ENCODE measurements around the gene MBLAC1. TPM values are rescaled to one million over a fixed set of nuclear protein-coding genes. Genes with fewer than 3 reads are reported as not detected.
A peak's percentile ranks its signal among the peaks of the same experiment; 100 is the strongest.

MBLAC1 gene, protein sequence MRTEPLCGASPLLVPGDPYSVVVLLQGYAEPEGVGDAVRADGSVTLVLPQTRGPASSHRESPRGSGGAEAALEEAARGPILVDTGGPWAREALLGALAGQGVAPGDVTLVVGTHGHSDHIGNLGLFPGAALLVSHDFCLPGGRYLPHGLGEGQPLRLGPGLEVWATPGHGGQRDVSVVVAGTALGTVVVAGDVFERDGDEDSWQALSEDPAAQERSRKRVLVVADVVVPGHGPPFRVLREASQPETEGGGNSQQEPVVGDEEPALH
- 3.5 and 4.5 TPM in 2 replicates for total RNA-seq
- 2.7 TPM for polyA plus RNA-seq (2012)

DNA sequence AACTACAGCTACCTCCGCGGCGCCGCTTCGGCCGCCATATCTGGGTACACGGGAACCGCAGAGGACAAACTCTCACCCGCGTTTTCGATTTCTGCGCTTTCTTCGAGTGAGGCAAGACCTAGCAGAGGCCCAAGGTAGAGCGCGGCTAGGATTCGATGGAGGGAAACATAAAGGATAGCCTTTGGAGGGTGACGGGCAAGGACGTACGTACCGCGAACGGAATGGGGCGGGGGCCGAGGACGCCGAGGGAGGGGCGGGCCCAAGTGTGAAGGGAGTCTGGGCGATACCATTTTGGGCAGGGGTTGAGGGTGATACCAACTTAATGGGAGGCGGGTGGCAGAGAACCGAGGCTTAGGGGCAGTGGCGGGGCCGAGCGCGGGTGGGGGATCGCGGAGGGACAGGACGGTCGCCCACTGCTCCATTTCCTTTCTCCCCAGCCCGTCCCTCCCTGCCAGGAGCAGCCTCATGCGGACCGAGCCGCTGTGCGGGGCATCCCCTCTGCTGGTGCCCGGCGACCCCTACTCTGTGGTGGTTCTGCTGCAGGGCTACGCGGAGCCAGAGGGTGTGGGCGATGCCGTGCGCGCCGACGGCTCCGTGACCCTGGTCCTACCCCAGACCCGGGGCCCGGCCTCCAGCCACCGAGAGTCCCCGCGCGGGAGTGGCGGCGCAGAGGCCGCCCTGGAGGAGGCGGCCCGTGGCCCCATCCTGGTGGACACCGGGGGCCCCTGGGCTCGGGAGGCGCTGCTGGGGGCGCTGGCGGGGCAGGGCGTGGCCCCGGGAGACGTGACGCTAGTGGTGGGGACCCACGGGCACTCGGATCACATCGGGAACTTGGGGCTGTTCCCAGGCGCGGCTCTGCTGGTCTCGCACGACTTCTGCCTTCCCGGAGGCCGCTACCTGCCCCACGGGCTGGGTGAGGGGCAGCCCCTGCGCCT, at the start of gene MBLAC1:
MBLAC1 (plus strand) TSS at position 37 of the 935 bp plus-strand sequence; CDS start at position 466, 429 bp downstream.
- DNase-seq (ENCODE audit: low read depth) = peak; percentile 97

DNA sequence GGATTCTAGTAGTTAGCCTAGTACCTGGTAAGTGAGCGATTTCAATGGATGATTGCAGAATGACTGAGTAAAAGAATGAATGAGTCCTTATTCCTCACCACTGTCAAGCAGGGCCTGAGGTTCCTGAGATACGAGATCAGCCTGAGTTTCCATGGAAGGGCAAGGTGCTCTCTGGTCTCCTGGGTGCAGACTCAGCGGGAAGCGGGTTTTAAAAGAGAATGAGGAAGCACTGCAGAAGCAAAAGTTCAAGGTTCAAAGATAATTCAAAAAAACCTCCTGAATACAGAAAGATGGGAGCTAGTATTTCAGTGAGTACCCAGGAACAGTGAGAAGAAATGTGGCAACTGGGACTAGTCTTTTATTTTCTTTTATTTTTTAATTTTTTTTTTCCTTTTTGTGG, 49.6 kb upstream of the MBLAC1 start:
- no peak for DNase-seq (ENCODE audit: low read depth)

DNA sequence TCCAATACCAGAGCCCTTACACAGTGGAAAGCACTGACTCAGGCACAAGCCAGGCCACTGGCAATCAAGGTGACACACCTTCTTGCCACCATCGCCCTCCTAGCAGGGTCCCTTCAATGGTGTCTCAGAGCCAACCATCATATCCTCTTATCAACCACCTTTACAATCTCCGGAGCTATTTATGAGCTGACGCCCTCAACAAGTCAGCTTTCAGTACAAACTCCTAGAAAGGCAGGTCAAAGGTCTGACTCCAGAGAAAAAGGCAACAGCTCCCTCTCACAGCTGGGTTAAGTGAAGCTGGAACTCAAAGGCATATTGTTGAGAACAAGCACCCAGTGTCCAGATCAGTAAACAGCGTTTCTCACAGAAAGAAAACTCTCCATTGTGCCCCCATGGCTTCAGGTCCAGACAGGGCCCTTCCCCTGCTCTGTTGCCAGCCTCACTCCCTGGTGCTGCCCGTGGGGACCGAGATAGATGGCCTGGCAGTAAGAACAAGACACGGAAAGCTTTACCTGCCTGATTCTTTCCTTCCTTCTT, 47.7 kb upstream of the MBLAC1 start:
- no peak for DNase-seq (ENCODE audit: low read depth)

DNA sequence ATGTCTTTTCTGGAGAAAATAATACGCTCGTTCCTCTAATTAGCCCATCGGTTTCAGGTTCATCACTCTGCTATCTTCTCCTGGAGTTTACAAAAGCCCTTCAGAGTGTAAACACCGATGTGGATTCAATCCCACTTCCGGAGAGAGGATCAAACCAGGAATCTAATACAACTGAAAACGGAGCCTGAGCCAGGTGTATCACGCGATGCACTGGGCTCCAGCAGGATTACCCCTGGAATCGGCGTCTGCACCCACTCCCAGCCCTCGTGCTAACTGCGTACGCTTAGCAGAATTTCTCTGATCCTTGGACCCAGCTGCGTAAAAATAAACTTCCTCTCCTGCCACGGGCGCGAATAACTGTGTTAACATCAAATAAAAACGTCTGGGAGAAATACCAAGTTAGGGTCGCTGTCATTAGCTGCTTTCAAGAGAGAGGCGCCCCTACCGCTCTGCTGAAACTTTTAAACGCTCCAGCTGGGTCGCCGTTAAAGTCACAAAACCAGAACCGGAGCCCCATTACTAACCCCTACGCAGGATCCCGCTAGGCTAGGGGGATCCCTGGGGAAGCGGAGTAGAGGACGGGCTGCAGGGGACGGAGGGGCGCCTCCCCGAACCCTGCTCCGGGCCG, 45.7 kb upstream of the MBLAC1 start:
- DNase-seq (ENCODE audit: low read depth) = peak; percentile 46

DNA sequence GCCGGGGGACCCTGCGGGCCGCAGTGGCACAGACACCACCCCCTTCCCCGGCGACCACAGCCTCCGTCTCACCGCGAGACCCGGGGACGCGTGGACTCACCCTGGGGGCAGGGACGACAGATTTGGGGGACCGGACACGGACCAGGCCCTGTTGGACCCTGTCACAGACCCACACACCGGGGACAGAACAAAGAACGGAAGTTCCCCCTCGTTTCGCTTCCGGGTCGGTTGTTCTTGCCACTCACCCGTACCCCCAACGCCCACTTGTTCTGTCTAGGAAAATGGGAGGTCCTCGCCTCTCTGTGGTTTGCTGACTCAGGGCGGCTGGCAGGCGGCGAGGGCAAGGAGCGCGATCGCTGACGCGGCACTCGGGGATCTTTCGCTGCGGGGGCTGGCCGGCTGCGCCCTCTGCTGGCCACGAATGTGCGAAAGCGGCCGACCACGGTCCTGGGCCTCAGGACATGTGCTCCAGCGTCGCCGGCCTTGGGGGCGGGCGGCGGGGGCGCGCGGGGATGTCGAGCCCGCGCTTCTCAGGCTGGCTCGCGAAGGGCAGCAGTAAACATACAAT, 45.1 kb upstream of the MBLAC1 start, which contains the start of gene ZNF3:
ZNF3 (minus strand) TSS at position 189 of the 568 bp plus-strand sequence. CDS start 4,366 bp downstream, outside the sequence.
- DNase-seq (ENCODE audit: low read depth) = peak; percentile 100

DNA sequence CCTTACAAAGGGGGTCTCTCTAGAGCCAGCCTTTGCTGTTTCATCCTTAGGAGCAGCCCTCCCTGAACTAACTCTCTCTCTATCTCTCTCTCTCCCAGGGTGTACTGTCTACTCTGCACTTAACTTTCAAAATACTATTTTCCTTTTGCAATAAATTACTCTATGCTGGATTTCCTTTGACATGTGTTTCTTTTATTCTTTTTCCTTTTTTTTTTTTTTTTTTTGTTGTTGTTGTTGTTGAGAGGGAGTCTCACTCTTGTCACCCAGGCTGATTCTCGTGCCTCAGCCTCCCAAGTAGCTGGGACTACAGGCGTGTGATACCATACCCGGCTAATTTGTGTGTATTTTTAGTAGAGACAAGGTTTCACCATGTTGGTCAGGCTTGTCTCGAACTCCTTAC, 43.8 kb upstream of the MBLAC1 start:
- no peak for DNase-seq (ENCODE audit: low read depth)

DNA sequence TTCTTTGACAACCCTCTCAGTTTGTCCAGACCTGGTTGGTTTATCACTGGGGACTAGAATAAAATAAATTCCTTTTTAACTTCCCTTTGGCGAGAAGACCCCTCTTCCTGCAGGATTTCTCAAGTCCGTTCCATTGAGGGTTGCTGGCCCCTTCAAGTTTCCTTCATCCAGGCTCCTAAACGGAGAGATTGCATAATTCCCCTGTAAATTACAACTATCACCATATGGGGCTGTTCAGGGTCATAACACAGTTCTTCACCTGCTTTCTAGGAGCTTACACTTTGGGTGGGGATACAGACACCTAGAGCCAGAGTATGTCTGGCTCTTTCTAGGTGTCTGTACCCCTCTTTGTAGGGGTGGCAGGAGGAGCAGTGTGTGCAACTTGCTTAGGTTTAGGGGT, 41.3 kb upstream of the MBLAC1 start:
- DNase-seq (ENCODE audit: low read depth) = no peak

DNA sequence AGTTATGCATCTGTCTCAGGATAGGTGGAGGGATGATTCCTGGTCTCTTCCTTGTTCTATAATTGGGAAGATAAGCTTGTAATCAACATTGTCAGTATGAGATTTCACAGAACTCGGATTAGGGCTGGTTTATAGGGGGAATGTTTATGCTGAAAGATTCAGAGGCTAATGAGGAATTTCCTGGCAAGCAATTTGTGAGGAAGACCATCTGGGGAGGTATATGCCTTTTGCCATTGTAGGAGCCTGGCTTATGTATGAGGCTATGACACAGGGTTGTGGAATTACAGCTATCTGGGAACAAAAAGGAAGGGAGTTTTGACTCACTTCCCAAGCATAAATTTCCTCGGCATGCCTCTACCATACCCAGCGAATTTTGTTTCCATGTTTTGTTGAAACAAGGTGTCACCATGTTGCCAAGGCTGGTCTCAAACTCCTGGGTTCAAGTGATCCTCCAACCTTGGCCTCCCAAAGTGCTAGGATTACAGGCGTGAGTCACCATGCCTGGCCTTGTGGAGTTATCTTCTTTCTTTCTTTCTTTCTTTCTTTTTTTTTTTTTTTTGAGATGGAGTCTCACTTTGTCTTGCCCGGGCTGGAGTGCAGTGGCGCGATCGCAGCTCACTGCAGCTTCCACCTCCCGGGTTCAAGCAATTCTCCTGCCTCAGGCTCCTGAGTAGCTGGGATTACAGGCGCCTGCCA, 39.6 kb upstream of the MBLAC1 start:
- peak; percentile 43 for DNase-seq (ENCODE audit: low read depth)

DNA sequence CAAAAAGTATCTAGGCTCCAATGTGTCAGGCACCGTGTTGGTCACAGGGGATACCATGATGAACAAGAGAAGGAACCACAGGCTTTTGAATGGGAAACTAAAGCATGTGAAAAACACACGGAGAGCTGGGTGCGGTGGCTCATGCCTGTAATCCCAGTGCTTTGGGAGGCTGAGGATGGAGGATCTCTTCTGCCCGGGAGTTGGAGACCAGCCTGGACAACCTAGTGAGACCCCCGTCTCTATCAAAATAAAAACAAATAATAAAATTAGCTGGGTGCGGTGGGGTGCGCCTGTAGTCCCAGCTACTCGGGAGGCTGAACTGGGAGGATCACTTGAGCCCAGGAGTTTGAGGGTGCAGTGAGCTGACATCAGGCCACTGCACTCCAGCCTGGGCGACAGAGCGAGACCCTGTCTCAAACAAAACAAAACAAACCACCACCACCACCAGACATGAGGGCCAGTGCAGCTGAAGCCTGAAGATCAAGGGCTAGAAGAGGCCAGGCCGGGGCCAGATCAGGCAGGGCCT, 38.6 kb upstream of the MBLAC1 start:
- no peak for DNase-seq (ENCODE audit: low read depth)

DNA sequence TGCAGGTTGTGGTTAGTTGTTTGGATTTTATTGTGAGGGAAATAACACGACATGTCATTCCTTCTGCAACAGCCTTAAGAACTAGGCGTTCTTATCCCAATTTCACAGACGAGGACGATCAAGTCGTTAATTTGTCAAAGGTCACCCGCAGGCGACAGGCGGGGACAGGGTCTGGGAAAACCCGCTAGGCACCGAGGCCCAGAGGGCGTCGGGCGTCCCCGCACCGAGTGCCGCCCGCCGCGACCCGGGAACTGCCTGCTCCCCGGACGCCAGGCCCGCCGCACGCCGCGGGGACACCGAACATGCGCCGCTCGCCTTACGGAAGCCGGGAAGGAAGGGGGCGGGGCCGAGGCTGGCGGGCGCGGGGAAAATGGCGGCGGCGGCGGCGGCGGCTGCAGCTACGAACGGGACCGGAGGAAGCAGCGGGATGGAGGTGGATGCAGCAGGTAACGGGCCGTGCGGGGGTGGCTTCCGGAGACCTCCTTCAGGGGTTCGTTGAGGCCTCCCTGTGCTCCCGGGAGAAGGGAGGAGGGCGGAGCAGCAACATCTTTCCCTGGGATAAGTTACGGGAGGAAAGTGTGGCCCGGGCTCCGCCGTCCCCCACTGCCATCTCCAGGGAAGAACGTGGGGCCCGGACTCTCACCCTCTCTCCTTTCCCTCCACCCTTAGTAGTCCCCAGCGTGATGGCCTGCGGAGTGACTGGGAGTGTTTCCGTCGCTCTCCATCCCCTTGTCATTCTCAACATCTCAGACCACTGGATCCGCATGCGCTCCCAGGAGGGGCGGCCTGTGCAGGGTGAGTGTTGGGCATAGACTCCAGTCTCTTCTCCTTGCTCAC, 37.9 kb upstream of the MBLAC1 start, which contains the start of gene COPS6:
COPS6 (plus strand) TSS at position 349 of the 837 bp plus-strand sequence; CDS start at position 371, 22 bp downstream.
- DNase-seq (ENCODE audit: low read depth) = peak; percentile 90

DNA sequence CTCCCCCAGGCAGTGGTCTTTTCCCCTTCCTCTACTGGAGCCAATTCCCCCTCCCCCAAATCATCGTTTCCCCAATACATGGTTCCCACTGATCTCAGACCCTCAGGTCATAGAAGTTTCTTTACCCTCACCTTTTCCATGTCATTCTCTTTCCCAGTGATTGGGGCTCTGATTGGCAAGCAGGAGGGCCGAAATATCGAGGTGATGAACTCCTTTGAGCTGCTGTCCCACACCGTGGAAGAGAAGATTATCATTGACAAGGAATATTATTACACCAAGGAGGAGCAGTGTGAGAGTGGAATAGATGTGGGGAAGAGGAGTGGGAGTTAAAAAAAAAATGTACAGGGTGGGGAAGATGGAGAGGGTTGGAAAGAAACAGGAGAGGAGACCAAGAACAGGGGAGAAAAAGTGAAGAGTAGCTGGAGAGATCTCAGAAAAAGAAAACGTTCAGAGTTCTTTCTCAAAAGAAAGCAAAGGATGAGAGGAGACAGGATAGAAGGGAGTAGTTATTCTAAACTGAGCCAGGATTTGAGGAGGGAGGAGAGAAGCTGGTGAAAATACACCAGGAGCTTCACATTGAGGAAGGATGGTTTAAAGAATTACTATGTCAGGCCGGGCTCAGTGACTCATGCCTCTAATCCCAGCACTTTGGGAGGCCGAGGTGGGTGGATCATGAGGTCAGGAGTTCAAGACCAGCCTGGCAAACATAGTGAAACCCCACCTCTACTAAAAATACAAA, 37.1 kb upstream of the MBLAC1 start:
- DNase-seq (ENCODE audit: low read depth) = no peak

DNA sequence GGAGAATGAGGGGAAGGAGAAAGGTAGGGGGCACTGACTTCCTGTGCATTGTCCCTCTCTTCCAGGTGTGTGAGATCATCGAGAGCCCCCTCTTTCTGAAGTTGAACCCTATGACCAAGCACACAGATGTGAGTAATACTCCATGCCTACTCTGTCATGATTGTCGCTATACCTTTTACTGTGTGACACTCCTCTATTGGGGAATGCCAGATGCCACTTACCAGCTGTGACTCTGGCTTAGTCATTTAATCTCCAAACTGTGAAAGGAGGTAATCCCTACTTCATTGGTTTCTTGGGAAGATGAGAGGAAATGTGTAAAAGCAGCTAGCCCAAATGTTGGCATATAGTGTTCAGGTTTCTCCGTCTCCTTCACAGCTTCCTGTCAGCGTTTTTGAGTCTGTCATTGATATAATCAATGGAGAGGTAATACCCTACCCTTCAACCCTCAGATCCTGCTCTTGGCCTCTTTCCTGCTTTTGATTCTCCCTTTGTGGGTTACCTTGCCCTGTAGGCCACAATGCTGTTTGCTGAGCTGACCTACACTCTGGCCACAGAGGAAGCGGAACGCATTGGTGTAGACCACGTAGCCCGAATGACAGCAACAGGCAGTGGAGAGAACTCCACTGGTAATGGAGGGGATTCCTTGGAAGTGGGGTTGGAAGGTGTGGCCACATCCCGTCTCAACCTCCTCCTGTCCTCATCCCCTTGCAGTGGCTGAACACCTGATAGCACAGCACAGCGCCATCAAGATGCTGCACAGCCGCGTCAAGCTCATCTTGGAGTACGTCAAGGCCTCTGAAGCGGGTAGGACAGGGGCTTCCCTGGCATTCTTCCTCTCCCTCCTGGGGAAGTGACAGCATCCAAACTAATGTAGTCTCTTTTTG, 36.0 kb upstream of the MBLAC1 start:
- DNase-seq (ENCODE audit: low read depth) = no peak

DNA sequence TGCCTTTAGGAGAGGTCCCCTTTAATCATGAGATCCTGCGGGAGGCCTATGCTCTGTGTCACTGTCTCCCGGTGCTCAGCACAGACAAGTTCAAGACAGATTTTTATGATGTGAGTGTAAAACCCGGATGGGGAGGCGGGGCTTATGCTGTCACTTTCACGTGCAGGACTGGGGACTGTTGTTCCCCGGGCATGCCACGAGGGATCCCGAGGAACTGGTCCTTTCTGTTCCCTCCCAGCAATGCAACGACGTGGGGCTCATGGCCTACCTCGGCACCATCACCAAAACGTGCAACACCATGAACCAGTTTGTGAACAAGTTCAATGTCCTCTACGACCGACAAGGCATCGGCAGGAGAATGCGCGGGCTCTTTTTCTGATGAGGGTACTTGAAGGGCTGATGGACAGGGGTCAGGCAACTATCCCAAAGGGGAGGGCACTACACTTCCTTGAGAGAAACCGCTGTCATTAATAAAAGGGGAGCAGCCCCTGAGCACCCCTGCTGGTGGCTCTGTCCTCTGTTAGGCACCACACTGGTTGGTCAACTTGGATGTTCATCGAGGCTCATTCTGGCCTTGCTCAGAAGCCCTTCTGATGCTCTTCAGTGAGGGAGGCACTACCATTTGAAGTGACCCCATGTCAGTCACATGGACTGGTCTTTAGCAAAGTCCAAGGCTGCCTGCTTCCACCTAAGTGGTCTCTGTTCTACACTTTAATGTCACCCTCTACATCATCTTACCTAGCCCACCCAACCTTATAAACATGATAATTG, 35.2 kb upstream of the MBLAC1 start:
- DNase-seq (ENCODE audit: low read depth) = no peak

DNA sequence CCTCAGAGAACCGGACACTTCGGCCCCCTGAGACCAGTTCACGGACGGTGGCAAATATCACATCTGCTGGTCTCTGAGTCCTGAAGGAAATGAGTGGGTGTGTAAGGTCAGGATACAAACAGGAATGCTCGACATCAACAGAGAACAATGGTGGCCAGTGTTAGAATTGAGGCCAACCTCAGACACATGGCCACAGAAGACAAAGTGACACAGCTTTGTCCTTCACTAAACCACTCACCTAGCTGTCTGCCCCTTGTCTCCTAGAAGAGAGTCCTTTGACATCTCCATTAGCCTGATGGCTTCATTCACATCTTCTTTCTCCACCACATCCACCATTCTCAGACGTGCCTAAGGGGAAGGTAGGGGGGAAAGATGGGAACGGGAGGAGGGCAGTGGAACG, 33.7 kb upstream of the MBLAC1 start:
- no peak for DNase-seq (ENCODE audit: low read depth)

DNA sequence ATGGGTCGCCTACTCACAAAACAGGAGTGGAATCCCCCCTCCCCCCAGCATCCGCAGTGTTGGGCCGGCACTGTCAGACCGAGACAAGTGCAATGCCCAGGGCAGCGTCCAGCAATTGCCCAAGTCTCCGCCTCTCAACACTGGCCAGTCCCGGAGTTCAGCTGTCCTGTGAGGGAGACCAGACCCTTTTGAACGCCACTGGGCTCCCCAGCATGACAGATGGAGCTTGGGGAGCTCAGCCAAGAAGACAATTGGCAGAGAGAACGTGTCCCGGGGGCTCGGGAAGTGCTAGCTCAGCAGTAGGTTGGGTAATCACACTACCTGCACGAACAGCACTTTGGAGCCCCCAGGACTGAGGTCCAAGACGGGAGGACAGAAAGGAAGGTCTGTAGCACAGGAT, 33.3 kb upstream of the MBLAC1 start:
- DNase-seq (ENCODE audit: low read depth) = peak; percentile 82

DNA sequence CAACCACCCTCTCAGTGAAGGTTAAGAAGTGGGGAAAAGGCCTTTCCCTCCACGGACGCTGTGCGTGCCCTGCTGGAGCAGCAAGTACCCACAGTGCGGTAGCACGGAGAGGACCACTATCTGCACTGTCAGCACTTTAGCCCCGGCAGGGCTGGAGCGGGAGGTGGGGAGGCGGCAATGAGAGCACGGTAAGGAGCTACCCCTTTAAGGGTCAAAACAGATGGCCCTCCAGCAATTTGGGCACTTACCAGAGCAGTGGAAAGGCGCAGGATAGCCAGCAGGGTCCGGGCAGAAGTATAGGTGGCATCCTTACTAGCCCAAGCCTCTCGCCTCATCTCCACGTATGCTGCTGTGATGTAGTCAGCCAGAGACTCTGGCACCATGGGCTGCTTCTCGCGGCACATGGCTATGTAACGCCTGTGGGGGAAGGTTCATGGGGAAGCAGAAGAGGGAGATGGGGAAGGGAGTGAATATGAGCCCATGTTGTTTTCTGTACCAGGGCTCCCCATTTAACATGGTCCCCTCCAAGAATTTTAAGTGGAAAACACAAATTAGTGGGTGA, 32.8 kb upstream of the MBLAC1 start:
- DNase-seq (ENCODE audit: low read depth) = no peak

Measured in myocyte (in vitro differentiated cells).